SK-N-SH (cell line): ENCODE data around the gene OTOG. TPM values are rescaled to one million over a fixed set of nuclear protein-coding genes. Genes with fewer than 3 reads are reported as not detected.

Experiments
- CTCF ChIA-PET: fragments of 300-600, 350-600 bp; formaldehyde crosslinking; extraction: SDS; loops from one replicate; lab custom pipeline; 2021; lab: Yijun Ruan, JAX
- POLR2A ChIA-PET: fragments of 350-600 bp; sonication (Branson Sonifier 250); formaldehyde crosslinking; extraction: SDS; loops from one replicate; lab custom pipeline; 2020; ENCODE audit warnings: antibody characterized with exemption, inconsistent platforms; lab: Yijun Ruan, JAX
- DNase-seq: peaks from one replicate; pipeline ENCODE4 v3.0.0; 2012
- H2AFZ ChIP-seq: fragments of 200-600 bp; sonication (generic); 2 replicates; pipeline ENCODE4 v1.8.1; 2016; ENCODE audit warnings: antibody characterized with exemption, mild to moderate bottlenecking, low read depth
- H3F3A ChIP-seq: fragments of 200-600 bp; sonication (generic); replicated peaks from 2 replicates; pipeline ENCODE3; 2016; ENCODE audit warnings: antibody characterized with exemption, mild to moderate bottlenecking; ENCODE audit not compliant: insufficient read depth
- H3K27ac ChIP-seq, 2 experiments: fragments of 200-500 bp in 1 of 2; fragments of 200-600 bp in 1 of 2; sonication (Bioruptor generic) in 1 of 2; sonication (generic), shearing (Covaris generic) in 1 of 2; 2 replicates each; pipeline versions ENCODE4 v1.5.1 to v1.6.1; 2014 to 2016; ENCODE audit warnings: low read depth in 2 of 2, inconsistent platforms in 1 of 2, low read length in 1 of 2, mild to moderate bottlenecking in 1 of 2, mixed read lengths in 1 of 2
- H3K27me3 ChIP-seq: fragments of 200-600 bp; sonication (generic), shearing (Covaris generic); 2 replicates; pipeline ENCODE4 v1.6.1; 2016; ENCODE audit warnings: mixed run types; ENCODE audit not compliant: insufficient read depth
- H3K36me3 ChIP-seq, 2 experiments: fragments of 200-500 bp in 1 of 2; fragments of 200-600 bp in 1 of 2; sonication (Bioruptor generic) in 1 of 2; sonication (generic) in 1 of 2; replicated peaks in 1 of 2; 2 replicates each; pipeline versions ENCODE3 to v1.5.1; 2014 to 2016; ENCODE audit warnings: low read length in 1 of 2, mild to moderate bottlenecking in 1 of 2; ENCODE audit not compliant: insufficient read depth in 2 of 2, control insufficient read depth in 1 of 2
- H3K4me1 ChIP-seq, 2 experiments: fragments of 200-500 bp in 1 of 2; fragments of 200-600 bp in 1 of 2; sonication (Bioruptor generic) in 1 of 2; sonication (generic), shearing (Covaris generic) in 1 of 2; 2 replicates each; pipeline versions ENCODE4 v1.5.1 to v1.6.1; 2014 to 2016; ENCODE audit warnings: low read depth in 1 of 2, low read length in 1 of 2, mixed run types in 1 of 2; ENCODE audit not compliant: insufficient read depth in 2 of 2, control insufficient read depth in 1 of 2
- H3K4me2 ChIP-seq: fragments of 200-600 bp; sonication (generic), shearing (Covaris generic); 2 replicates; pipeline ENCODE4 v1.6.1; 2017; ENCODE audit warnings: mixed run types
- H3K4me3 ChIP-seq, 2 experiments: fragments of 200-500 bp in 1 of 2; fragments of 200-600 bp in 1 of 2; sonication (Bioruptor generic) in 1 of 2; sonication (generic), shearing (Covaris generic) in 1 of 2; 2 replicates each; pipeline versions ENCODE4 v1.5.1 to v1.8.1; 2014 to 2016; ENCODE audit warnings: low read depth in 2 of 2, inconsistent platforms in 1 of 2, low read length in 1 of 2, mild to moderate bottlenecking in 1 of 2, mixed read lengths in 1 of 2, moderate library complexity in 1 of 2
- H3K79me2 ChIP-seq: fragments of 200-600 bp; sonication (generic); 2 replicates; pipeline ENCODE4 v1.8.1; 2017; ENCODE audit warnings: mild to moderate bottlenecking; ENCODE audit not compliant: insufficient read depth
- H3K9ac ChIP-seq: fragments of 200-600 bp; sonication (generic); 2 replicates; pipeline ENCODE4 v1.6.1; 2017; ENCODE audit warnings: mixed run types
- H3K9me2 ChIP-seq: fragments of 200-600 bp; sonication (generic); 2 replicates; pipeline ENCODE4 v1.6.1; 2017; ENCODE audit warnings: mixed run types
- H3K9me3 ChIP-seq: fragments of 200-600 bp; sonication (generic); 2 replicates; pipeline ENCODE4 v1.6.1; 2017; ENCODE audit warnings: mixed run types, mild to moderate bottlenecking, moderate library complexity
- H4K20me1 ChIP-seq: fragments of 200-600 bp; sonication (generic); 2 replicates; pipeline ENCODE4 v1.6.1; 2017; ENCODE audit warnings: mild to moderate bottlenecking, mixed run types; ENCODE audit not compliant: insufficient read depth
- CHD2 ChIP-seq: fragments of 150-350 bp; IDR thresholded peaks from 2 replicates; pipeline ENCODE4 v1.6.1; 2018; ENCODE audit warnings: low read length; ENCODE audit not compliant: partially characterized antibody
- ELF1 ChIP-seq: IDR thresholded peaks from 2 replicates; pipeline ENCODE4 v1.4.0; 2012
- EP300 ChIP-seq, 2 experiments: IDR thresholded peaks; 2 replicates each; pipeline versions ENCODE4 v1.4.0 to v1.6.1; 2012; ENCODE audit warnings: borderline replicate concordance in 1 of 2, low read depth in 1 of 2, low read length in 1 of 2
- EZH2phosphoT487 ChIP-seq: fragments of 200-600 bp; sonication (generic); IDR thresholded peaks from 2 replicates; pipeline ENCODE4 v1.6.1; 2017; ENCODE audit warnings: low read depth, mixed run types, mild to moderate bottlenecking, antibody characterized with exemption, moderate library complexity, borderline replicate concordance
- FOXJ3 ChIP-seq: sonication (generic); formaldehyde crosslinking; IDR thresholded peaks from 2 replicates; pipeline ENCODE4 v1.5.1; 2020; ENCODE audit warnings: mild to moderate bottlenecking, missing genetic modification reagents
- FOXM1 ChIP-seq: IDR thresholded peaks from 2 replicates; pipeline ENCODE4 v1.4.0; 2012; ENCODE audit warnings: low read depth, mild to moderate bottlenecking
- GABPA ChIP-seq: IDR thresholded peaks from 2 replicates; pipeline ENCODE4 v1.4.0; 2012; ENCODE audit warnings: low read depth, mild to moderate bottlenecking
- JUND ChIP-seq: IDR thresholded peaks from 2 replicates; pipeline ENCODE4 v1.4.0; 2012
- MXI1 ChIP-seq: IDR thresholded peaks from 2 replicates; pipeline ENCODE4 v1.6.1; 2012; ENCODE audit warnings: mild to moderate bottlenecking, low read depth, low read length, improper control_type of control experiment
- POLR2AphosphoS5 ChIP-seq: IDR thresholded peaks from 2 replicates; pipeline ENCODE4 v1.6.1; 2012; ENCODE audit warnings: low read depth, low read length
- RCOR1 ChIP-seq: fragments of 150-350 bp; IDR thresholded peaks from 2 replicates; pipeline ENCODE4 v1.6.1; 2017; ENCODE audit warnings: antibody characterized with exemption, low read length
- SIN3A ChIP-seq: IDR thresholded peaks from 2 replicates; pipeline ENCODE4 v1.6.1; 2012; ENCODE audit warnings: low read depth, mild to moderate bottlenecking, low read length, moderate library complexity, borderline replicate concordance
- TAF1 ChIP-seq: IDR thresholded peaks from 2 replicates; pipeline ENCODE4 v1.6.1; 2012; ENCODE audit warnings: low read depth, mild to moderate bottlenecking, low read length, moderate library complexity, borderline replicate concordance
- TCF12 ChIP-seq: IDR thresholded peaks from 2 replicates; pipeline ENCODE4 v1.4.0; 2012
- TEAD4 ChIP-seq: IDR thresholded peaks from 2 replicates; pipeline ENCODE4 v1.4.0; 2012; ENCODE audit warnings: mild to moderate bottlenecking, borderline replicate concordance; ENCODE audit not compliant: insufficient read depth
- YY1 ChIP-seq: IDR thresholded peaks from 2 replicates; pipeline ENCODE4 v1.4.0; 2012; ENCODE audit warnings: low read depth, mild to moderate bottlenecking
- WGBS: methylation state at CpG from one replicate; pipeline ENCODE4 v1.1.6; 2017; ENCODE audit warnings: low lambda C conversion rate; 5-methylcytosine and 5-hydroxymethylcytosine counted together
- polyA plus RNA-seq, 3 experiments: library from polyadenylated mRNA; depleted of rRNA; stranded (reverse); fragments of >200 nt; gene quantifications; 2 replicates each; pipeline ENCODE4 v1.2.3, GENCODE V29; 2012
- TF ChIP-seq, protein P1 (sequence below): fragments of 150-350 bp; IDR thresholded peaks from 2 replicates; pipeline ENCODE4 v1.6.1; 2017; ENCODE audit warnings: antibody characterized with exemption, low read length, low read depth, borderline replicate concordance
- TF ChIP-seq, protein P2 (sequence below): IDR thresholded peaks from 2 replicates; pipeline ENCODE4; 2012
- TF ChIP-seq, protein P3 (sequence below): fragments of 150-350 bp; IDR thresholded peaks from 2 replicates; pipeline ENCODE4 v1.6.1; 2016; ENCODE audit warnings: mild to moderate bottlenecking, low read depth, low read length
- TF ChIP-seq, protein P4 (sequence below): IDR thresholded peaks from 2 replicates; pipeline ENCODE4 v1.4.0; 2012; ENCODE audit warnings: low read depth

The OTOG gene
- polyA plus RNA-seq, 1 of the 3 experiments (the other 2 are of a cell fraction) = not detected

DNA sequence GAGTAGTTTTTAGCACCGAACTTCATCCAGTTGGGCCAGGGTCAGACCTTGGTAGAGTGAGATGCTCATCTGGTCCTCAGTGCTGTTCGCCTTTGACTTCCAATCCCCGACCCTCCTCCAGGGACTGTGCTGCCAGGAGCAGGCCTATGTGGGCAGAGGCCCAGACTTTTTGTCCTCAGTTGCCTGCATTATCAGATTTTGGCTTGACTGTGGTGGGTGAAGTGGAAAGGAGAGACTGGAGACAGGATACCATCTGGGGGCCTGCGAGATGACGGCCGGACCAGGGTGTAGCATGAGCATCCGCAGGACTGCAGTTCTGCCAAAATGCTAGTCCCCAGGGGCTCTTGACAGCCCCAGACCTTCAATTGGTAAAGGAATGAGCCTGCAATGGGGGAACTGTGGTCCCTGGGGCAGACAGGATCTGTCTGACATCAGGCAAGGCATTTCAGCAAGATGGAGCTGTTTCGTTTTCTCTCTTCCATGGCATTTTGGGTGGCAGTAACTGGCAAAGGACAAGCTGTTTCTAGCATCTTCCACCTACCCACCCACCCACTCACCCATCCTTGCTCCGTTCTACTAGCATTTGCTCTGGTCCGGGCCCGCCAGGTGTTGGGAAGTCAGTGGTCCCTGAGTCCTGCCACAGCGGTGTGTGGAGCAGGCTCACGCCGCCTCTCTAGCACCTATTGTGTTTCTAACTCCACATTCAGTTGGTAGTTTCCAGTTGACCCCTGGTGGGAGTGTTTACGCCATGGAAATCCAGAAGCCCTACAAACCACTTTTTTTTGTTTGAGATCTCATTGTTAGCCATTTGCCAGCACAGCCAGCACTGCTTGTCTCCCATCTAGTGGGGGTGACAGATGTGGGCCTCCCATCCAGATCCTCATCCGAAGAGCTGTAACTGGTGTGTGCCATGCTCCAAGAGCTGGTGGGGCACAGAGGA is 53.5 kb downstream of the OTOG start:
- Histone ChIP-seq H3K4me2 (no peak overlapping the region), H3K4me1 (peaks cover 0 to under 1% of the 10 kb centered on the region in 2 experiments; a peak in 1 of 4 replicates), H4K20me1 (no peaks in the 10 kb centered on the region), H3K9me2 (no peaks in the 10 kb centered on the region), H3K36me3 (no peaks in the 10 kb centered on the region), H3F3A (no peaks in the 10 kb centered on the region), H2AFZ (no peak overlapping the region), H3K9me3 (no peaks in the 10 kb centered on the region), H3K27ac (no peak overlapping the region), H3K27me3 (no peaks in the 10 kb centered on the region), H3K9ac (no peak overlapping the region), H3K4me3 (no peak overlapping the region), H3K79me2 (no peaks in the 10 kb centered on the region)
- WGBS = 61% methylated on average over 16 of the region's 16 CpGs
- POLR2A ChIA-PET = no interaction called here
- CTCF ChIA-PET = interaction anchor here (0.6 to 17.0 kb wide), 14 partner anchors 17 to 377 kb away, joined by 3 to 271 read pairs (median 9); partner anchors contain the start of genes KCNC1 and MYOD1
- DNase-seq = no peak
- TF ChIP-seq EZH2phosphoT487 (no peak), GABPA (no peak), JUND (no peak), MXI1 (no peak), CHD2 (no peak)
- TF ChIP-seq, protein P1, sequence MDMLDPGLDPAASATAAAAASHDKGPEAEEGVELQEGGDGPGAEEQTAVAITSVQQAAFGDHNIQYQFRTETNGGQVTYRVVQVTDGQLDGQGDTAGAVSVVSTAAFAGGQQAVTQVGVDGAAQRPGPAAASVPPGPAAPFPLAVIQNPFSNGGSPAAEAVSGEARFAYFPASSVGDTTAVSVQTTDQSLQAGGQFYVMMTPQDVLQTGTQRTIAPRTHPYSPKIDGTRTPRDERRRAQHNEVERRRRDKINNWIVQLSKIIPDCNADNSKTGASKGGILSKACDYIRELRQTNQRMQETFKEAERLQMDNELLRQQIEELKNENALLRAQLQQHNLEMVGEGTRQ = no peak

DNA sequence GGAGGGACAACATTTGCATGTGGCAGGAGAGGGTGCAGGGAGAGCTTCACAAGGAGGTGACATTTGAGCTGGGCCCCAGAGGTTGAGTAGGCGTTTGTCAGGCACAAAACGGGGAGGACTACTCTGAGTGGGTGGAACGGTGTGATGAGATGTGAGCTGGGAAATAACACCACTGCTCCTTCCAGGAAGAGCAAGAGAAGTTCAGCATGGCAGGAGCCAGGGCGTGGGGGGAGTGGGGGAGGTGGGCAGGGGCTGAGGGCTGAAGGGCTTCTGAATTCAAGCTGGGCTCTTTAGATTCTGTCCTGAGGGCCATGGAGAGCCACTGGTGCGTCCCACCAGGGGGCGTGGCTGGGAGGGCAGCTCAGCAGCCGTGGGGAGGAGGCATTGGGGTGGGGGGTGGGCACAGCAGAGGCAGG is 54.2 kb downstream of the OTOG start:
- Histone ChIP-seq H2AFZ (no peak overlapping the region), H3K79me2 (no peaks in the 10 kb centered on the region), H3K9me3 (no peaks in the 10 kb centered on the region), H3K4me1 (peaks cover 0 to 8% of the 10 kb centered on the region in 2 experiments; a peak in 1 of 4 replicates), H3K9ac (no peak overlapping the region), H3K36me3 (no peaks in the 10 kb centered on the region), H3K27ac (no peak overlapping the region), H3K27me3 (no peaks in the 10 kb centered on the region), H3K9me2 (no peaks in the 10 kb centered on the region), H3K4me2 (no peak overlapping the region), H3F3A (no peaks in the 10 kb centered on the region), H4K20me1 (no peaks in the 10 kb centered on the region), H3K4me3 (no peak overlapping the region)
- no peak for DNase-seq
- ChIA-PET POLR2A (no interaction called here), CTCF (interaction anchor here (0.6 to 17.0 kb wide), 9 partner anchors 119 to 388 kb away, joined by 3 to 271 read pairs (median 6); partner anchors contain the start of gene MYOD1)
- TF ChIP-seq, protein P2, sequence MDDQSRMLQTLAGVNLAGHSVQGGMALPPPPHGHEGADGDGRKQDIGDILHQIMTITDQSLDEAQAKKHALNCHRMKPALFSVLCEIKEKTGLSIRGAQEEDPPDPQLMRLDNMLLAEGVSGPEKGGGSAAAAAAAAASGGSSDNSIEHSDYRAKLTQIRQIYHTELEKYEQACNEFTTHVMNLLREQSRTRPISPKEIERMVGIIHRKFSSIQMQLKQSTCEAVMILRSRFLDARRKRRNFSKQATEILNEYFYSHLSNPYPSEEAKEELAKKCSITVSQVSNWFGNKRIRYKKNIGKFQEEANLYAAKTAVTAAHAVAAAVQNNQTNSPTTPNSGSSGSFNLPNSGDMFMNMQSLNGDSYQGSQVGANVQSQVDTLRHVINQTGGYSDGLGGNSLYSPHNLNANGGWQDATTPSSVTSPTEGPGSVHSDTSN = no peak
- TF ChIP-seq EZH2phosphoT487 (no peak), TCF12 (no peak), FOXJ3 (CRISPR knock-in tag) (no peak), TAF1 (no peak), CHD2 (no peak), YY1 (no peak), EP300 (IDR thresholded peaks at IDR 0.05; ENCODE audit: borderline replicate concordance in 1 of 2, low read depth in 1 of 2, low read length in 1 of 2) (no peak), TEAD4 (no peak), FOXM1 (no peak), SIN3A (no peak), ELF1 (no peak), RCOR1 (no peak), POLR2AphosphoS5 (no peak)
- TF ChIP-seq, protein P3, sequence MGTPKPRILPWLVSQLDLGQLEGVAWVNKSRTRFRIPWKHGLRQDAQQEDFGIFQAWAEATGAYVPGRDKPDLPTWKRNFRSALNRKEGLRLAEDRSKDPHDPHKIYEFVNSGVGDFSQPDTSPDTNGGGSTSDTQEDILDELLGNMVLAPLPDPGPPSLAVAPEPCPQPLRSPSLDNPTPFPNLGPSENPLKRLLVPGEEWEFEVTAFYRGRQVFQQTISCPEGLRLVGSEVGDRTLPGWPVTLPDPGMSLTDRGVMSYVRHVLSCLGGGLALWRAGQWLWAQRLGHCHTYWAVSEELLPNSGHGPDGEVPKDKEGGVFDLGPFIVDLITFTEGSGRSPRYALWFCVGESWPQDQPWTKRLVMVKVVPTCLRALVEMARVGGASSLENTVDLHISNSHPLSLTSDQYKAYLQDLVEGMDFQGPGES = no peak
- TF ChIP-seq, protein P4, sequence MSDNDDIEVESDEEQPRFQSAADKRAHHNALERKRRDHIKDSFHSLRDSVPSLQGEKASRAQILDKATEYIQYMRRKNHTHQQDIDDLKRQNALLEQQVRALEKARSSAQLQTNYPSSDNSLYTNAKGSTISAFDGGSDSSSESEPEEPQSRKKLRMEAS = no peak
- WGBS = 53% methylated on average over 6 of the region's 7 CpGs
